ENCODE results near the gene KLF14.
"Not testable (repeated sequence)": the region's sequence is repeated elsewhere in the genome, so short reads cannot be mapped to it uniquely, and the experiment has no call there.

Gene KLF14

DNA sequence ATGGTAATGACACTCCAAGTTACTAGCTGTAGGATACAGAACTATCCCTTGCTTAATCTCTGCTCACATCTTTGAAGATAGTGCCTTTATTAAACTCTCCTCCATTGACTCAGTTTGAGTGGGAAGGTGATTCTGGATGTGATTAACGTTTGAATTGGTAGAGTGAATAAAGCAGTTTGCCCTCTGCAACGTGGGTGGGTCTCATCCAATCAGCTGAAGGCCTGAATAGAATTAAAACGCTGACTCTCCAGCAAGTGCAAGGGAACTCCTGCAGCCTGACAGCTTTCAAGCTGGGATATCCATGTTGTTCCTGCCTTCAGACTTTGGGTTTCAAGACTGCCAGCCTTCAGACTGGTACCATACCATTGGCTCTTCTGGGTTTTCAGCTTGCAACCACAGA lies 21.6 kb downstream of the KLF14 start:
- no peak for DNase-seq (ENCODE audit: low spot score)

GRCh38 chr7:130708766-130709165 lies 25.2 kb downstream of the KLF14 start:
- DNase-seq (ENCODE audit: low spot score) = no peak

- DNase-seq (ENCODE audit: low spot score) = no peak
Measured at GRCh38 chr7:130708001-130708400, 26.0 kb downstream of the KLF14 start.

- DNase-seq (ENCODE audit: low spot score) = no peak
Measured at GRCh38 chr7:130703851-130704250, 30.2 kb downstream of the KLF14 start.

DNA sequence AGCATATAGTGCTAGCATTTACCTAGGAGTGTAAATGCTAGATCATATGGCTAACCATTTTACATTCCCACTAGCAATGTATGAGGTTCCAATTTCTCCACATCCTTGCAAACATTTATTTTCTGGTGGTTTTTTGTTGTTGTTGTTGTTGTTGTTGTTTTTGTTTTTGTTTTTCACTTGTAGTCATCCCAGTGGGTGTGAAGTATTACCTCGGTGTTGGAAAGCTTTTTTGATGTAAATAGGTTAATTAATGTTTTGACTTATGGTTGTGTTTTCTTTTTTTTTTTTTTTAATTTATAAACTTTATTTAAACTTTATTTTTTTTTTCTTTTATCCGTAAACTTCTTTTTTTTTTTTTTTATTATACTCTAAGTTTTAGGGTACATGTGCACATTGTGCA lies 32.4 kb downstream of the KLF14 start:
- no peak for DNase-seq (ENCODE audit: low spot score)

DNA sequence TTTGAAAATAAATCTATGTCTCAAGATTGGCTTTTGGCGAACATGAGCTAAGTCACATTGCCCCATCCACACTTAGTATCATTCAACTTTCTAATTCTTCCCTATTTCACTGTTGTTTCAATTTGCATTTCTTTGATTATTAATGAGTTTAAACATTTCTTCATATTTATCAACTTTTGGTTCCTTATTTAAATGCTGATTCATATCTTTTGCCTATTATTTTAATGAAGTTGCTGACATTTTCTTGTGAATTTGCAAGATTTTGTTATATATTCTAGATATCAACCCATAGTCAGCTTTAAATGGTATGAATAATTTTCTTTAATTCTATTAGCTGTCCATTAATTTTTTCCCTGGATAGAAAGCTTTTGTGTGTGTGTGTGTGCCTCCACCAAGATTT lies 33.2 kb downstream of the KLF14 start:
- DNase-seq (ENCODE audit: low spot score) = no peak

DNA sequence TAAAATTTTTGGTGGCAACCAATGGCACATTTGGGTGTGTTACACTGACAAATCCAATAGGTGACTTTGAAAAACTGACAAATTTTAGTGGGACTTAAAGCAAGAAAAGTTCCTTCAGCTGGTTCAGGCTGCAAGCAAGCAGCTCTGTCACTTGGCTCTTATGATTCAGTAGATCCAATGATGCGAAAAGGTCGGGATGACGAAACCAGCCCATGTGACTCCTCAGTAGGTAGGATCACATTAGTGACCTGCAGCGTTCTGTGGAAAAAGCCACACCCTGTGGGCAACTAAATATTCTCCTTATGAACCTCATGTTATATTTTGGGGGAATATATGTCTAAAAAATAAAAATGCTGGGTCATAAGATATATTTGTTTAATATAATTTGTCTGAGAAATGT lies 34.3 kb downstream of the KLF14 start:
- no peak for DNase-seq (ENCODE audit: low spot score)

DNA sequence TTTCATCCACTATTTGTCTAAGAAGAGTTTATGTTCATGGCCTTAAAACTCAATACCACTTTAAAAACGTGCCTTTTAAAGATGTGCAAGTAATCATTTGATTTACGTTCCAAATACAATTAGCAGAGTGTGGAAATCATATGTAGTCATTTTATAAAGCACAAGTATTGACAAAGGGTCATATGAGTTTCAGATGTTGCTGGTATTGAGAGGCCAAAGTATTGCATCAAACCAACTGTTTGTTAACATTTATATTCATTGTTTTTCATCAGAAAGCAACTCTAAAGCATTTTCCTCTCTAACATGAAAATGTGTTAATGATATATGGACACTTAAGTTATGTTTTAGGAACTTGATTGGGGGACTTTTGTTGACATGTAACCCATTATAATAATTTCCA lies 36.2 kb downstream of the KLF14 start:
- DNase-seq (ENCODE audit: low spot score) = no peak

GRCh38 chr7:130695840-130696239 lies 38.2 kb downstream of the KLF14 start:
- DNase-seq (ENCODE audit: low spot score) = peak; percentile 8

- DNase-seq (ENCODE audit: low spot score) = not testable (repeated sequence)
Measured at GRCh38 chr7:130692396-130692795, 41.6 kb downstream of the KLF14 start.

DNA sequence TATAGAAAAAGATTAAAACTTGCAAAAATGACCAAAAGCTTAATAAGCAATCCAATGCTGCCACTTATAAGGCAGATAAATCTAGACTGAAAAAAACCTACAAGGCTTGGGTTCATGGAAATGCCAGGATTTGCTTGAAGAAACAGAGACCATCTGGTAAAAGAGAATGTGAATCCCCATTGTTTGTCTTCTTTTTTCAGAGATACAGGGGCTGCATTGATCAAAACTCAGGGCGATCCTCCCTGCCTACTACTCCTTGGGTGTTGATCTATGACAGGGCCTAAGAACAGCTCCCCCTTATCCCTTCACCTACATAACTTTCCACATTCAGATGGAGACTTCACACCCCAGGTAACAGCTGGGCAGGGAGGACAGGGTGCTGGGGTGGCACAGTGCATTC lies 44.3 kb downstream of the KLF14 start:
- no peak for DNase-seq (ENCODE audit: low spot score)

DNA sequence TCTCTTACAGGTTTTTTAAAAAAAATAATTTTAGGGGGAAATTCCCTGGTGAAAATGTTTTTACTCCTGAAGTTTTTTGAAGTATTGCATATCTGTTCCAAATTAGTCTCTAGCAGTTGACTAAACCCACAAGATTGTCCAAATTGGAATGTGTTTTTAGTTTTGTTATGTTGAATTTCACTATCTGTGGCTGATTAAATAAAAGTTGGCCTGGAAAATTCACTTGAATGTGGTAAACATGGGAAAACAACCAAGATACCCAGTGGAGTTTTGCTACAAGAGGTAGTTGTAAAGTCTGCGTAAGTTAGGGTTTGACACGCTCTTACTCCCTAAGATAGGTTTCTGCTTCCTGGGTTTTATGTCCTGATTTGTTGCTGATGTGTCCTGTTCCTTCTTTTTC lies 51.0 kb downstream of the KLF14 start:
- DNase-seq (ENCODE audit: low spot score) = no peak
